Panc1 (cell line): ENCODE measurements around the gene NTN5.

Experiments used
- SIN3A ChIP-seq: IDR thresholded peaks from 2 replicates; pipeline ENCODE4 v1.6.1; 2012; ENCODE audit warnings: low read depth, mild to moderate bottlenecking, low read length, moderate library complexity, borderline replicate concordance; ENCODE audit not compliant: insufficient read depth
- TF ChIP-seq, protein P1 (sequence below): fragments of 450-650 bp; IDR thresholded peaks from 2 replicates; pipeline ENCODE4 v1.5.1; 2017; ENCODE audit warnings: mild to moderate bottlenecking
- TF ChIP-seq, protein P2 (sequence below), 2 experiments: IDR thresholded peaks; 2 replicates each; pipeline ENCODE4 v1.6.1; 2011 to 2012; ENCODE audit warnings: low read depth in 2 of 2, control low read depth in 1 of 2, low read length in 1 of 2, mild to moderate bottlenecking in 1 of 2, moderate library complexity in 1 of 2; ENCODE audit not compliant: insufficient read depth in 1 of 2

DNA sequence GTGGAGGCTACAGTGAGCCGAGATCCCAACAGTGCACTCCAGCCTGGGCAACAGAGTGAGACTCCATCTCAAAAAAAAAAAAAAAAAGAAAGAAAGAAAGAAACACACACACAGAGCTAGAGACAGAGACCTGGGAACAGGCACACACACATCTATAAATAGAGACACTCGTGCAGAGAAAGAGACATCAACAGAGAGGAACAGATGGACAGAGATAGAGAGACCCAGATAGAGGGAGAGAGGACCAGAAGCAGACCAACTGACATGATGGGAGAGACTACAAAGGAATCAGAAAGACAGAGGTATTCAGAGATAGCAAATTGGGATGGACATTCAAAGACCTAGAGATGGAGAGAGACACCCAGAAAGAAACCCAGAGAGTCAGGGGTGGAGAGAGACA, 24.7 kb downstream of the NTN5 start:
- TF ChIP-seq, protein P1, sequence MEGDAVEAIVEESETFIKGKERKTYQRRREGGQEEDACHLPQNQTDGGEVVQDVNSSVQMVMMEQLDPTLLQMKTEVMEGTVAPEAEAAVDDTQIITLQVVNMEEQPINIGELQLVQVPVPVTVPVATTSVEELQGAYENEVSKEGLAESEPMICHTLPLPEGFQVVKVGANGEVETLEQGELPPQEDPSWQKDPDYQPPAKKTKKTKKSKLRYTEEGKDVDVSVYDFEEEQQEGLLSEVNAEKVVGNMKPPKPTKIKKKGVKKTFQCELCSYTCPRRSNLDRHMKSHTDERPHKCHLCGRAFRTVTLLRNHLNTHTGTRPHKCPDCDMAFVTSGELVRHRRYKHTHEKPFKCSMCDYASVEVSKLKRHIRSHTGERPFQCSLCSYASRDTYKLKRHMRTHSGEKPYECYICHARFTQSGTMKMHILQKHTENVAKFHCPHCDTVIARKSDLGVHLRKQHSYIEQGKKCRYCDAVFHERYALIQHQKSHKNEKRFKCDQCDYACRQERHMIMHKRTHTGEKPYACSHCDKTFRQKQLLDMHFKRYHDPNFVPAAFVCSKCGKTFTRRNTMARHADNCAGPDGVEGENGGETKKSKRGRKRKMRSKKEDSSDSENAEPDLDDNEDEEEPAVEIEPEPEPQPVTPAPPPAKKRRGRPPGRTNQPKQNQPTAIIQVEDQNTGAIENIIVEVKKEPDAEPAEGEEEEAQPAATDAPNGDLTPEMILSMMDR = no peak
- no peak for TF ChIP-seq SIN3A
- TF ChIP-seq, protein P2, sequence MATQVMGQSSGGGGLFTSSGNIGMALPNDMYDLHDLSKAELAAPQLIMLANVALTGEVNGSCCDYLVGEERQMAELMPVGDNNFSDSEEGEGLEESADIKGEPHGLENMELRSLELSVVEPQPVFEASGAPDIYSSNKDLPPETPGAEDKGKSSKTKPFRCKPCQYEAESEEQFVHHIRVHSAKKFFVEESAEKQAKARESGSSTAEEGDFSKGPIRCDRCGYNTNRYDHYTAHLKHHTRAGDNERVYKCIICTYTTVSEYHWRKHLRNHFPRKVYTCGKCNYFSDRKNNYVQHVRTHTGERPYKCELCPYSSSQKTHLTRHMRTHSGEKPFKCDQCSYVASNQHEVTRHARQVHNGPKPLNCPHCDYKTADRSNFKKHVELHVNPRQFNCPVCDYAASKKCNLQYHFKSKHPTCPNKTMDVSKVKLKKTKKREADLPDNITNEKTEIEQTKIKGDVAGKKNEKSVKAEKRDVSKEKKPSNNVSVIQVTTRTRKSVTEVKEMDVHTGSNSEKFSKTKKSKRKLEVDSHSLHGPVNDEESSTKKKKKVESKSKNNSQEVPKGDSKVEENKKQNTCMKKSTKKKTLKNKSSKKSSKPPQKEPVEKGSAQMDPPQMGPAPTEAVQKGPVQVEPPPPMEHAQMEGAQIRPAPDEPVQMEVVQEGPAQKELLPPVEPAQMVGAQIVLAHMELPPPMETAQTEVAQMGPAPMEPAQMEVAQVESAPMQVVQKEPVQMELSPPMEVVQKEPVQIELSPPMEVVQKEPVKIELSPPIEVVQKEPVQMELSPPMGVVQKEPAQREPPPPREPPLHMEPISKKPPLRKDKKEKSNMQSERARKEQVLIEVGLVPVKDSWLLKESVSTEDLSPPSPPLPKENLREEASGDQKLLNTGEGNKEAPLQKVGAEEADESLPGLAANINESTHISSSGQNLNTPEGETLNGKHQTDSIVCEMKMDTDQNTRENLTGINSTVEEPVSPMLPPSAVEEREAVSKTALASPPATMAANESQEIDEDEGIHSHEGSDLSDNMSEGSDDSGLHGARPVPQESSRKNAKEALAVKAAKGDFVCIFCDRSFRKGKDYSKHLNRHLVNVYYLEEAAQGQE (IDR thresholded peaks at IDR 0.05; ENCODE audit: insufficient read depth in 1 of 2, low read depth in 2 of 2, low read length in 1 of 2) = no peak
